Adrenal gland (tissue), 19 donors: Measurements from ENCODE around the gene ZDHHC20. TPM values are rescaled to one million over a fixed set of nuclear protein-coding genes. Genes with fewer than 3 reads are reported as not detected.

Experiments used
- DNase-seq, 7 donors: peaks; one replicate each; pipeline ENCODE4 v3.0.0-alpha.2; 2019 to 2020
- H3K27ac ChIP-seq, 5 donors: fragments of 200-600 bp; sonication (generic) in 4 of 5; 1 replicate in 3 of 5; 2 replicates in 2 of 5; pipeline versions ENCODE4 v1.5.1 to v1.8.0; 2016 to 2020; ENCODE audit warnings: mild to moderate bottlenecking in 1 of 5
- H3K27me3 ChIP-seq: fragments of 200-600 bp; 2 replicates; pipeline ENCODE4 v1.8.0; 2021
- H3K36me3 ChIP-seq, 2 donors: fragments of 200-600 bp; replicated peaks in 1 of 2; 1 replicate in 1 of 2; 2 replicates in 1 of 2; pipeline versions ENCODE4 v1.5.1 to v1.8.0; 2018 to 2022
- H3K4me1 ChIP-seq, 2 donors: fragments of 200-600 bp; replicated peaks in 1 of 2; 1 replicate in 1 of 2; 2 replicates in 1 of 2; pipeline versions ENCODE4 v1.5.1 to v1.8.0; 2018 to 2021
- H3K4me3 ChIP-seq, 4 donors: fragments of 200-600 bp; sonication (generic) in 3 of 4; one replicate each; pipeline ENCODE4 v1.5.1; 2016 to 2018
- H3K9me3 ChIP-seq, 3 donors: fragments of 200-600 bp; sonication (generic) in 1 of 3; replicated peaks in 1 of 3; 1 replicate in 2 of 3; 2 replicates in 1 of 3; pipeline versions ENCODE4 v1.5.1 to v1.8.0; 2016 to 2021
- POLR2A ChIP-seq, 2 donors: fragments of 450-650 bp; IDR thresholded peaks; one replicate each; pipeline ENCODE4 v1.6.1; 2017; ENCODE audit warnings: antibody characterized with exemption in 2 of 2, mild to moderate bottlenecking in 2 of 2, moderate library complexity in 1 of 2
- WGBS, 4 donors: extraction: QIAGEN DNeasy Blood & Tissue Kit in 2 of 4; methylation state at CpG; one replicate each; pipeline versions ENCODE4 v1.1.5 to v1.1.7; 2013 to 2017; 5-methylcytosine and 5-hydroxymethylcytosine counted together
- intact Hi-C, 2 donors: fragments of 100-400 bp; cut with DNase I; formaldehyde crosslinking; loops; one replicate each; pipeline versions ENCODE4 v1.14.1 to v1.15.0; 2022 to 2023
- long read RNA-seq, 10 donors: library from polyadenylated mRNA in 3 of 10; unstranded in 2 of 10; stranded (forward) in 1 of 10; transcript quantifications; one replicate each; pipeline ENCODE4 v2.0.0 and lab custom pipeline, GENCODE V29; 2021 to 2026
- polyA plus RNA-seq, 3 donors: library from polyadenylated mRNA; stranded (reverse); fragments of 200-250 nt in 2 of 3; fragments of 350-450 nt in 1 of 3; fragmentation: Illumina TruSeq in 1 of 3; extraction: RNeasy Lipid Tissue Mini Kit (QIAGEN cat#74804) in 1 of 3; gene quantifications; one replicate each; pipeline ENCODE4 v1.2.3, GENCODE V29; 2013 to 2014
- total RNA-seq, 9 donors: library from RNA; depleted of rRNA in 4 of 9; stranded (reverse); fragments of >200 nt in 4 of 9; fragments of 120-200 nt in 1 of 9; fragmentation: NEBNext Ultra II Directional in 1 of 9; extraction: Animal tissue kit (Norgen Biotek cat#: 25700) in 1 of 9; gene quantifications; one replicate each; pipeline versions ENCODE4 v1.1.0 to v1.2.4, GENCODE V29; 2013 to 2023
- TF ChIP-seq, protein P1 (sequence below), 6 experiments: fragments of 450-650 bp in 4 of 6; fragments of 200-600 bp in 2 of 6; sonication (generic) in 1 of 6; IDR thresholded peaks; 1 replicate in 5 of 6; 2 replicates in 1 of 6; pipeline versions ENCODE4 v1.5.1 to v1.8.0; 2016 to 2021; ENCODE audit warnings: antibody characterized with exemption in 6 of 6, mild to moderate bottlenecking in 2 of 6, moderate library complexity in 1 of 6
- donor health status: healthy with polysubstance abuse.
- donor health status: Bipolar disorder and iron deficiency.
- donor health status: DM: yes; HTN: yes; CAD: no.
- donor health status: DM: no; HTN: no; CAD: no.
- donor health status: DM: no; HTN: no; CAD: no.
- donor health status: DM: yes; HTN: yes; CAD: no.

The ZDHHC20 gene, protein sequence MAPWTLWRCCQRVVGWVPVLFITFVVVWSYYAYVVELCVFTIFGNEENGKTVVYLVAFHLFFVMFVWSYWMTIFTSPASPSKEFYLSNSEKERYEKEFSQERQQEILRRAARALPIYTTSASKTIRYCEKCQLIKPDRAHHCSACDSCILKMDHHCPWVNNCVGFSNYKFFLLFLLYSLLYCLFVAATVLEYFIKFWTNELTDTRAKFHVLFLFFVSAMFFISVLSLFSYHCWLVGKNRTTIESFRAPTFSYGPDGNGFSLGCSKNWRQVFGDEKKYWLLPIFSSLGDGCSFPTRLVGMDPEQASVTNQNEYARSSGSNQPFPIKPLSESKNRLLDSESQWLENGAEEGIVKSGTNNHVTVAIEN
- total RNA-seq (10 to 100 TPM; 36.3 to 93.0 (median 51.6) TPM), polyA plus RNA-seq (10 to 100 TPM in 1 of 3 donors, 1 to 10 TPM in 2; 7.0 to 38.0 (median 7.5) TPM)
- long read RNA-seq, donor 1, full-length matches to known transcripts = 3 of 3 reads
- long read RNA-seq, donor 1, partial matches to known transcripts = 0 of 3 reads
- long read RNA-seq, donor 1, other reads (novel, unspliced or antisense) = 0 of 3 reads
- long read RNA-seq, donor 2, partial matches to known transcripts = 0 of 1 reads
- long read RNA-seq, donor 2, other reads (novel, unspliced or antisense) = 0 of 1 reads
- long read RNA-seq, donor 3, full-length matches to known transcripts = 2 of 2 reads
- long read RNA-seq, donor 3, partial matches to known transcripts = 0 of 2 reads
- long read RNA-seq, donor 3, other reads (novel, unspliced or antisense) = 0 of 2 reads
- long read RNA-seq, donor 4 = 0 reads
- long read RNA-seq, donor 5, full-length matches to known transcripts = 5 of 32 reads
- long read RNA-seq, donor 5, partial matches to known transcripts = 0 of 32 reads
- long read RNA-seq, donor 5, other reads (novel, unspliced or antisense) = 27 of 32 reads
- long read RNA-seq, donor 6, partial matches to known transcripts = 0 of 2 reads
- long read RNA-seq, donor 6, other reads (novel, unspliced or antisense) = 1 of 2 reads
- long read RNA-seq, donor 7 = 0 reads
- long read RNA-seq, donor 8, partial matches to known transcripts = 0 of 1 reads
- long read RNA-seq, donor 8, other reads (novel, unspliced or antisense) = 0 of 1 reads
- long read RNA-seq, donor 9, full-length matches to known transcripts = 1 of 1 reads
- long read RNA-seq, donor 9, partial matches to known transcripts = 0 of 1 reads
- long read RNA-seq, donor 9, other reads (novel, unspliced or antisense) = 0 of 1 reads
- long read RNA-seq, donor 10 = 0 reads

DNA sequence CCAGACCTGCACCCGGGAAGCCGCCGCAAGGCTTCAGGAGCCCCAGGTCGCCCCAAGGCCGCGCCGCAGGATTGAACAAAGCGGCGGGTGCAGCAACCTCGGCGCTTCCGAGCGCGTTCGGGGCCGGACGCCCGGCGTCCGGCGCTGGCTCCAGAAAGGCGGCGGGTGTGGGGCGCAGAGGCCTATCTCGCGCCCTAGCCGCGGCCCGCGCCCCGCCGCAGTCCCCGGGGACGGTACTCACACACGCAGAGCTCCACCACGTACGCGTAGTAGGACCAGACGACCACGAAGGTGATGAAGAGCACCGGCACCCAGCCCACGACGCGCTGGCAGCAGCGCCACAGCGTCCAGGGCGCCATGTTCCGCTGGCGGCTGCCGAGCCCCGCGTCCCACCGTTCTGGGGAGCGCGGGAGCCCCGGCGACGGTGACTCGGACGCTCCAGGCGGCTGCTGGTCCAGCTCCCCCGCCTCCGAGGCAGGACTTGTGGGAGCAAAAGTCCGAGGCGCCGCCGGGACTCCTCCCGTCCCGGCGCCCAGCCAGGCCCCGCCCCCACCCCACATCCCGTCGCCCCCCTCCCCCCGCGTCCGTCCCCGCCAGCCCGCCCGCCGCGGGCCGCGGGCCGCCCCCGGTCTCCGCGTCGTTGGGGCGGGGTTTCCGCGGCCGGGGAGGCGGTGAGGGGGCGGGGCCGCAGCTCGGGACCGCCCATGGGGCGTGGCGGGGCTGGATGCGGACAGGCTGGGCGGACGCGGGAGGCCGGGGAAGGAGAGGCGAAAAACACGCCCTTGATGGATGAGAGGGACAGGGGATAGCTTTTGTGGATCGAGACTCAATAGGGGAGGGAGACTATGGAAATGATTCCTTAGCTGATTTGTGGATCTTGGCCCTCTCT, at the start of gene ZDHHC20:
Gene ZDHHC20 (minus strand): TSS at position 491 of the 889 bp plus-strand sequence. CDS start 132 bp downstream, at position 359.
- Histone ChIP-seq H3K4me1 (peaks cover 0 to 18% of the 10 kb centered on the region in 2 donors), H3K27me3 (no peaks in the 10 kb centered on the region), H3K4me3 (peak within 1 kb of the TSS; percentile 19 to 98 (median 61)), H3K36me3 (no peaks in the 10 kb centered on the region), H3K9me3 (no peaks in the 10 kb centered on the region), H3K27ac (peak within 1 kb of the TSS; percentile 39 to 93 (median 91))
- DNase-seq = peak; percentile 86 to 93 (median 91)
- TF ChIP-seq POLR2A (IDR thresholded peaks at IDR 0.05) = peak; percentile 51 to 84
- TF ChIP-seq, protein P1, sequence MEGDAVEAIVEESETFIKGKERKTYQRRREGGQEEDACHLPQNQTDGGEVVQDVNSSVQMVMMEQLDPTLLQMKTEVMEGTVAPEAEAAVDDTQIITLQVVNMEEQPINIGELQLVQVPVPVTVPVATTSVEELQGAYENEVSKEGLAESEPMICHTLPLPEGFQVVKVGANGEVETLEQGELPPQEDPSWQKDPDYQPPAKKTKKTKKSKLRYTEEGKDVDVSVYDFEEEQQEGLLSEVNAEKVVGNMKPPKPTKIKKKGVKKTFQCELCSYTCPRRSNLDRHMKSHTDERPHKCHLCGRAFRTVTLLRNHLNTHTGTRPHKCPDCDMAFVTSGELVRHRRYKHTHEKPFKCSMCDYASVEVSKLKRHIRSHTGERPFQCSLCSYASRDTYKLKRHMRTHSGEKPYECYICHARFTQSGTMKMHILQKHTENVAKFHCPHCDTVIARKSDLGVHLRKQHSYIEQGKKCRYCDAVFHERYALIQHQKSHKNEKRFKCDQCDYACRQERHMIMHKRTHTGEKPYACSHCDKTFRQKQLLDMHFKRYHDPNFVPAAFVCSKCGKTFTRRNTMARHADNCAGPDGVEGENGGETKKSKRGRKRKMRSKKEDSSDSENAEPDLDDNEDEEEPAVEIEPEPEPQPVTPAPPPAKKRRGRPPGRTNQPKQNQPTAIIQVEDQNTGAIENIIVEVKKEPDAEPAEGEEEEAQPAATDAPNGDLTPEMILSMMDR (IDR thresholded peaks at IDR 0.05) = no peak
- WGBS, 4 donors = 1 to 3% (median 1%) methylated on average over 22 to 107 of the region's 107 CpGs
- intact Hi-C loops = no loop called here

DNA sequence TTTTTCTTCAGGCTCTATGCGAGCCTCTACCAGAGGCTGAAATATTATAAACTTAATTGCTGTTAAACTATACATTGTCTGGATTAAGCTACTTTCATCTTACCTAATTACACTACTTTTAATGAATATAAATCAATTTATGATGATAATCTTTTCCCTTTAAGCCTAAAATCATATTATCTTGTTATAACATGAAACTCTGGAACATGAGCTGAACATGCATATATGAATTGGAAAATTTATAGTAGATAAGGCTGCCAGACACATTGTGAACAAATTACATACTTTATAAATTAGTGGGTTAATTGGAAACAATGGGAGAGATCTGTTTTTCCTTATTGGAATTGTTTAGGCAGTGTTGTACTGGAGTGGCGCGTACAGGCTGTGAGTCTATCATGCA, 45.3 kb upstream of the ZDHHC20 start:
- no peaks in the 10 kb centered on the region for H3K9me3 ChIP-seq
- 88 to 95% (median 94%) methylated on average over 3 of the region's 3 CpGs for WGBS, 4 donors
- H3K36me3 ChIP-seq = peaks cover 0 to 3% of the 10 kb centered on the region in 2 donors

DNA sequence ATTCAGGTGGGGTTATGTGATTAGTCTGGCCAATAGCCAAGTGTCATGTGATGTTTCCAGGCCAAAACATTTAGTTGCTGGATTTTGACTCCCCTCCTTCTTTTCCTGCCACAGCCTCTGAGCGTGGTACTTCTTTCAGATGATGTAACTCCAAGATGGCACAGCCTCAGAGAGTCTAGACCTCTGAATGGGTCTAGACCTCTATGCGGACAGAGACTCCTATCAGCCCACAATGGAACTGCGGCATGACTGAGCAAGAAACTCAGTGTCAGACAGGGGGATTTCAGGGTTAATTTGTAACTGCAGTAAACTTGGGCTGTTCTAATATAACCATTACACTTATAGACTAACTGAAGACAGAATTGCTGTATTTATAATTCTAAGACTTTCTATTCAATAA, 42.6 kb upstream of the ZDHHC20 start:
- 94 to 98% (median 97%) methylated on average over 3 of the region's 3 CpGs for WGBS, 4 donors
- no peaks in the 10 kb centered on the region for H3K27me3 ChIP-seq
- no peaks in the 10 kb centered on the region for H3K9me3 ChIP-seq
- TF ChIP-seq, protein P1 (IDR thresholded peaks at IDR 0.05) = no peak
- no peak for TF ChIP-seq POLR2A (IDR thresholded peaks at IDR 0.05)
- no peak for DNase-seq
- no peaks in the 10 kb centered on the region for H3K4me1 ChIP-seq
- H3K27ac ChIP-seq = no peak overlapping the region
- intact Hi-C loops = no loop called here
- H3K36me3 ChIP-seq = no peaks in the 10 kb centered on the region
- H3K4me3 ChIP-seq = no peak overlapping the region

More for the DNA sequence above, 45.3 kb upstream of the ZDHHC20 start:
- TF ChIP-seq, protein P1 (IDR thresholded peaks at IDR 0.05) = no peak
- no peak for TF ChIP-seq POLR2A (IDR thresholded peaks at IDR 0.05)
- no peak for DNase-seq
- intact Hi-C loops = no loop called here
- H3K4me3 ChIP-seq = no peak overlapping the region
- H3K27me3 ChIP-seq = no peaks in the 10 kb centered on the region
- H3K4me1 ChIP-seq = no peaks in the 10 kb centered on the region
- H3K27ac ChIP-seq = no peak overlapping the region
